HG03280 (cell line): Measurements from ENCODE around the gene HEY2.
"Not testable (repeated sequence)": the region's sequence is repeated elsewhere in the genome, so short reads cannot be mapped to it uniquely, and the experiment has no call there.

Experiments used
- ATAC-seq: cut with Tn5 transposase; IDR thresholded peaks from one replicate; pipeline ENCODE4 v1.9.1; 2021; ENCODE audit warnings: mild to moderate bottlenecking, moderate library complexity; ENCODE audit not compliant: unreplicated experiment

The HEY2 gene

GRCh38 chr6:125749173-125749864, at the start of gene HEY2:
TSS of gene HEY2 (plus strand) at chr6:125749632. CDS start at chr6:125749777, 145 bp downstream.
- ATAC-seq: peak; percentile 86

- ATAC-seq: no peak
These were observed 48.7 kb upstream of the HEY2 start for GRCh38 chr6:125700581-125701353.

GRCh38 chr6:125701354-125701668, 48.1 kb upstream of the HEY2 start:
- no peak for ATAC-seq

- ATAC-seq: not testable (repeated sequence)
These were observed 45.5 kb upstream of the HEY2 start for GRCh38 chr6:125703882-125704281.

GRCh38 chr6:125707615-125708243, 41.7 kb upstream of the HEY2 start:
- ATAC-seq: no peak

- ATAC-seq: no peak
These were observed 38.3 kb upstream of the HEY2 start for GRCh38 chr6:125711013-125711675.

GRCh38 chr6:125714441-125715090, 34.9 kb upstream of the HEY2 start:
- peak; percentile 69 for ATAC-seq

- ATAC-seq: peak; percentile 77
These were observed 32.2 kb upstream of the HEY2 start for GRCh38 chr6:125717120-125717731.

- no peak for ATAC-seq
These were observed 31.3 kb upstream of the HEY2 start for GRCh38 chr6:125718109-125718508.

- no peak for ATAC-seq
These were observed 26.5 kb upstream of the HEY2 start for GRCh38 chr6:125722886-125723285.

- no peak for ATAC-seq
These were observed 22.2 kb upstream of the HEY2 start for GRCh38 chr6:125727216-125727615.

GRCh38 chr6:125728739-125729138, 20.7 kb upstream of the HEY2 start:
- ATAC-seq: no peak

GRCh38 chr6:125729983-125730382, 19.4 kb upstream of the HEY2 start:
- ATAC-seq: no peak

- ATAC-seq: no peak
These were observed 17.0 kb upstream of the HEY2 start for GRCh38 chr6:125732398-125732797.

GRCh38 chr6:125733516-125734300, 15.7 kb upstream of the HEY2 start:
- ATAC-seq: no peak

- no peak for ATAC-seq
These were observed 11.2 kb upstream of the HEY2 start for GRCh38 chr6:125738276-125738675.

GRCh38 chr6:125739364-125739763, 10.1 kb upstream of the HEY2 start:
- ATAC-seq: no peak

GRCh38 chr6:125741336-125741735, 8.1 kb upstream of the HEY2 start:
- ATAC-seq: no peak

GRCh38 chr6:125742024-125742423, 7.4 kb upstream of the HEY2 start:
- ATAC-seq: no peak
